KMS-11 (cell line): ENCODE data around the gene ZNF556.
"Not testable (repeated sequence)": the region's sequence is repeated elsewhere in the genome, so short reads cannot be mapped to it uniquely, and the experiment has no call there.

Experiments used
- H2AFZ ChIP-seq: fragments of 200-600 bp; sonication (generic); 2 replicates; pipeline ENCODE4 v1.6.1; 2016; ENCODE audit warnings: antibody characterized with exemption, mixed run types, low read depth
- H3K27ac ChIP-seq: fragments of 200-600 bp; sonication (generic); 2 replicates; pipeline ENCODE4 v1.6.1; 2016; ENCODE audit warnings: mild to moderate bottlenecking, mixed run types
- H3K27me3 ChIP-seq: fragments of 200-600 bp; sonication (generic); 2 replicates; pipeline ENCODE4 v1.6.1; 2017; ENCODE audit warnings: mild to moderate bottlenecking, low read depth, mixed run types, moderate library complexity; ENCODE audit not compliant: insufficient read depth
- H3K36me3 ChIP-seq: fragments of 200-600 bp; sonication (generic); 2 replicates; pipeline ENCODE4 v1.6.1; 2017; ENCODE audit warnings: mild to moderate bottlenecking, mixed run types; ENCODE audit not compliant: insufficient read depth
- H3K4me1 ChIP-seq: fragments of 200-600 bp; sonication (generic); 2 replicates; pipeline ENCODE4 v1.6.1; 2016; ENCODE audit warnings: mild to moderate bottlenecking, low read depth, mixed run types; ENCODE audit not compliant: poor library complexity, severe bottlenecking
- H3K4me2 ChIP-seq: fragments of 200-600 bp; sonication (generic); 2 replicates; pipeline ENCODE4 v1.7.0; 2016; ENCODE audit warnings: mild to moderate bottlenecking, mixed run types
- H3K4me3 ChIP-seq: fragments of 200-600 bp; sonication (generic); IDR thresholded peaks from 2 replicates; pipeline ENCODE4 v1.6.1; 2017; ENCODE audit warnings: low read depth, low read length, mixed read lengths; ENCODE audit not compliant: insufficient read depth
- H3K79me2 ChIP-seq: fragments of 200-600 bp; sonication (generic); 2 replicates; pipeline ENCODE4 v1.6.1; 2016; ENCODE audit warnings: low read depth, mixed run types; ENCODE audit not compliant: insufficient read depth
- H3K9ac ChIP-seq: fragments of 200-600 bp; sonication (generic); 2 replicates; pipeline ENCODE4 v1.6.1; 2016; ENCODE audit warnings: mild to moderate bottlenecking, mixed run types
- H4K20me1 ChIP-seq: fragments of 200-600 bp; sonication (generic); 2 replicates; pipeline ENCODE4 v1.6.1; 2016; ENCODE audit warnings: mild to moderate bottlenecking, mixed run types; ENCODE audit not compliant: insufficient read depth
- TF ChIP-seq, protein P1 (sequence below): fragments of 200-600 bp; sonication (generic); conservative IDR thresholded peaks from 2 replicates; pipeline ENCODE4 v1.6.1; 2017; ENCODE audit warnings: low read depth, mild to moderate bottlenecking, antibody characterized with exemption, low read length, moderate library complexity, mixed read lengths

ZNF556 gene

DNA sequence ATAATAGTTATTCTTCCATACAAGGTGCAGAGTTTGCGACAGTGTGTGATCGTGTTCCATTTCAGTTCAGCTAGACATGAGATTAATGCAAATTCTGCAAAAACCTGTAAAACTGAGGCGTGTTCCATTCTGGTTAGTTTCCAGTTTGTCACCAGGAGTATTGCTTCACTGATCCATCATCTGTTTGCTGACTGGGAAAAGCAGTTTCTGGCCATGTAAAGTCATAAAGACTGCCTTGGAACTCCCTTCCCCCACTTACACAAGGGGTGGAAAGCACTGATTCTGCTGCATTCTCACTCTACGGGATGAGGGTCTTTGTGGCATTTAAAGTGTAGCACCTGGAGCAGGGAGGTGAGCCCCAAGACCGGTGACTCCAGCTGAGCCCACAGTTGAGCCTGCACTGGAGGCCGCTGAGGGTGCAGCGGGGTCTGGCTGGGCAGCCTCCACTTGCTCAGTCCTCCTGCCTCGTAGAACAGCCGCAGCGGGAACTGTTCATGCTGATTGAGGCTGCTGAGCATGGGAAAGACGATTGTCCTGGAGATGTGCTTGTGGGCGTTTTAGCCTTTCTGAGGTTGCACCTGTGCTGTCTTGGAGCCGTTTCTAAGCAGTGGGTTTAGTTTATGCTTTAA is 35.6 kb downstream of the ZNF556 start:
- Histone ChIP-seq H3K79me2 (no peaks in the 10 kb centered on the region), H3K27ac (no peak overlapping the region), H3K27me3 (peaks cover 37% of the 10 kb centered on the region), H3K4me3 (no peak overlapping the region), H3K9ac (no peak overlapping the region), H3K4me1 (no peaks in the 10 kb centered on the region), H2AFZ (no peak overlapping the region), H3K4me2 (no peak overlapping the region), H4K20me1 (no peaks in the 10 kb centered on the region), H3K36me3 (no peaks in the 10 kb centered on the region)
- TF ChIP-seq, protein P1, sequence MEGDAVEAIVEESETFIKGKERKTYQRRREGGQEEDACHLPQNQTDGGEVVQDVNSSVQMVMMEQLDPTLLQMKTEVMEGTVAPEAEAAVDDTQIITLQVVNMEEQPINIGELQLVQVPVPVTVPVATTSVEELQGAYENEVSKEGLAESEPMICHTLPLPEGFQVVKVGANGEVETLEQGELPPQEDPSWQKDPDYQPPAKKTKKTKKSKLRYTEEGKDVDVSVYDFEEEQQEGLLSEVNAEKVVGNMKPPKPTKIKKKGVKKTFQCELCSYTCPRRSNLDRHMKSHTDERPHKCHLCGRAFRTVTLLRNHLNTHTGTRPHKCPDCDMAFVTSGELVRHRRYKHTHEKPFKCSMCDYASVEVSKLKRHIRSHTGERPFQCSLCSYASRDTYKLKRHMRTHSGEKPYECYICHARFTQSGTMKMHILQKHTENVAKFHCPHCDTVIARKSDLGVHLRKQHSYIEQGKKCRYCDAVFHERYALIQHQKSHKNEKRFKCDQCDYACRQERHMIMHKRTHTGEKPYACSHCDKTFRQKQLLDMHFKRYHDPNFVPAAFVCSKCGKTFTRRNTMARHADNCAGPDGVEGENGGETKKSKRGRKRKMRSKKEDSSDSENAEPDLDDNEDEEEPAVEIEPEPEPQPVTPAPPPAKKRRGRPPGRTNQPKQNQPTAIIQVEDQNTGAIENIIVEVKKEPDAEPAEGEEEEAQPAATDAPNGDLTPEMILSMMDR = no peak

DNA sequence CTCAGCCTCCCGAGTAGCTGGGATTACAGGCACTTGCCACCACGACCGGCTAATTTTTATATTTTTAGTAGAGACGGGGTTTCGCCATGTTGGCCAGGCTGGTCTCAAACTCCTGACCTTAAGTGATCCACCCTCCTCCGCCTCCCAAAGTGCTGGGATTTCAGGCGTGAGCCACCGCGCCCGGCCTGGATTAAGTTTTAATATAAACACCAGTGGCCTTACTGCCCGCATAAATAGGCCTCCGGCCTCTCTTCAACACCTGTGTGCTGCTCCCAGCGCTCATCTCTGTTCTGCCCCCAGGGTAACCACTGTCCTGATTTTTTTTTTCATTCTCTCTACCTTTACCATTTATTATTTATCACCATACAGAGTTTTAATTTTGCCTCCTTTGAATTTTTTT is 36.2 kb downstream of the ZNF556 start:
- H3K9ac ChIP-seq, H3K4me2 ChIP-seq, H3K27ac ChIP-seq, H3K36me3 ChIP-seq, H3K4me1 ChIP-seq, H2AFZ ChIP-seq, H3K79me2 ChIP-seq, H4K20me1 ChIP-seq, H3K4me3 ChIP-seq: not testable (repeated sequence)
- peaks cover 40% of the 10 kb centered on the region for H3K27me3 ChIP-seq

DNA sequence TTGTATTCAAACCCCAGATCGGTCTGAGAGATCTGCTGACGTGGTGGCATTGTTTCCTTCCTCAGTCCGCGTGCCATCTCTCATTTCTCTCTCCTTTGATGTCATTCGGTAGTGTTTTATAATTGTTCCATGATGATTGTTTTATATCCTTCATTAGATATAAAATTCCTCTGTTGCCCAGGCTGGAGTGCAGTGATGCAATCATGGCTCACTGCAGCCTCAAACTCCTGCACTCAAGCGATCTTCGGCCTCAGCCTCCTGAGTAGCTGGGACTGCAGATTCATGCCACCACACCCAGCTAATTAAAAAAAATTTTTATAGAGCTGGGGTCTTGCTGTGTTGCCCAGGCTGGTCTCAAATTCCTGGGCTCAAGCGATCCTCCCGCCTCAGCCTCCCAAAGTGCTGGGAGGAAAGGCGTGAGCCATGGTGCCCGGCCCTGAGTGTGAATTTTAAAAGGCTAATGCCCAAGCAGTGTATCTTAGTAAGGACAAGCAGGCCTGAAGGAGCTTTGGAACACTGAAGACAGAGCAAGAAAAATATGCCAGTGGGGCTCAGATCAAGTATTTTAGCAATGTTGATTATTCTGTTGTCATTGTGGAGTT is 38.9 kb downstream of the ZNF556 start:
- Histone ChIP-seq H3K9ac (no peak overlapping the region), H3K79me2 (no peaks in the 10 kb centered on the region), H3K4me2 (no peak overlapping the region), H3K36me3 (no peaks in the 10 kb centered on the region), H4K20me1 (no peaks in the 10 kb centered on the region), H3K27me3 (peaks cover 40% of the 10 kb centered on the region), H3K4me1 (no peaks in the 10 kb centered on the region), H3K4me3 (no peak overlapping the region), H3K27ac (no peak overlapping the region), H2AFZ (no peak overlapping the region)
- TF ChIP-seq, protein P1 = no peak

DNA sequence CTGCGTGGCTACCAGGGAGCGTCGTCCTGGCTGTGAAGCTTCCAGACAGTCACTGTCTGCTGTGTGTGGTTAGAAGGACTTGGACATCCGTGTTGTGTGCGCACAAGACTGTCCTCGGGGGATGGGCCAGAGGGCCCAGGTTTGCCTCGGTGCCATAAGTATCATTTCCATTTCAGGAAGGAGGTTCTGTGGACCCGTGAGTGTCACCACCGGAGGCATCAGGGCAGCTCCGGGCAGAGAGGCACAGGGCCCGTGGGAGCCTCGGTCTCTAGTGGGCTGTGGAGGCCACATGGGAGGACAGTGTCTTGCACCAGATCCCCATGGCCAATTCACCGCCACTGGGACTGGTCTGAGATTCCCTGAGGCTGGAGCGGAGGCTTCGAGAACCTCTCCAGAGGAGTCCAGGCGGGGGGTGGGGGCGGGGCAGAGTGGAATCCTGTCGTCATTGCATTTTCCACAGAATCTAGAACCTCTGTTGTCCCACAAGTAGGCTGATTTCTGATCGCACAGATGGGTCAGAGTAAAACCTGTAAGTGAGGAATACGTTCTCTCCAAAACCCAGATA is 39.6 kb downstream of the ZNF556 start:
- Histone ChIP-seq H3K36me3 (no peaks in the 10 kb centered on the region), H4K20me1 (no peaks in the 10 kb centered on the region), H3K27ac (no peak overlapping the region), H3K4me2 (no peak overlapping the region), H3K27me3 (peaks cover 40% of the 10 kb centered on the region), H3K79me2 (no peaks in the 10 kb centered on the region), H2AFZ (no peak overlapping the region), H3K4me3 (no peak overlapping the region), H3K4me1 (no peaks in the 10 kb centered on the region), H3K9ac (no peak overlapping the region)
- TF ChIP-seq, protein P1 = no peak

DNA sequence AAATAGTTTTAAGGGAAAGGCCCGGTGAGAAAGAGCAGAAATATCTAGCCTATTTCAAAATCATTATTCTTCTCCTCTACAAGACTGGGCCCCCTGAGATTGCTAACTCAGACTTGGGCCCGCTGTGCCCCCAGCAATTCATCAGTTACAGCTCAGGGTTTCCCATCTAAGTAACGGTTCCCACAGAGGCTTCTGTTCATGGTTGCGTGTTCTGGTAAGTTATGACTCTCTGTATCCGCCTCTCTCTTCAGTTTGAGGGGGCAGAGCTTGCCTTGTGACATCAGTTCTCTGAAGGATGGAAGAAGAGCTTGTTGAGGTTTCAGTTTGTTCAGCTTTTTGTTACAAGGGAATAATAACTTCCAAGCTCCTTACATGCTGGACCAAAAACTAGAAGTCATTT is 45.2 kb downstream of the ZNF556 start:
- Histone ChIP-seq H3K4me2 (no peak overlapping the region), H3K4me3 (no peak overlapping the region), H3K79me2 (no peaks in the 10 kb centered on the region), H2AFZ (no peak overlapping the region), H3K4me1 (no peaks in the 10 kb centered on the region), H3K9ac (no peak overlapping the region), H3K27ac (no peak overlapping the region), H4K20me1 (no peaks in the 10 kb centered on the region), H3K27me3 (peaks cover 52% of the 10 kb centered on the region), H3K36me3 (no peaks in the 10 kb centered on the region)
- TF ChIP-seq, protein P1 = no peak
